Activated CD4-positive, CD25-positive, alpha-beta regulatory T cell treated with anti-CD3 and anti-CD28 coated beads, Interleukin-2, amount 50 U/mL, for 24 hours (primary cell): Measurements from ENCODE around the gene OLAH.
"Not testable (repeated sequence)": the region's sequence is repeated elsewhere in the genome, so short reads cannot be mapped to it uniquely, and the experiment has no call there.

Experiments
- ATAC-seq, 2 donors: fragments of 150-1000 bp; cut with Tn5 transposase; one replicate each; pipeline ENCODE4 v1.10.0; 2021; ENCODE audit warnings: mild to moderate bottlenecking in 1 of 2, moderate library complexity in 1 of 2

The OLAH gene

DNA sequence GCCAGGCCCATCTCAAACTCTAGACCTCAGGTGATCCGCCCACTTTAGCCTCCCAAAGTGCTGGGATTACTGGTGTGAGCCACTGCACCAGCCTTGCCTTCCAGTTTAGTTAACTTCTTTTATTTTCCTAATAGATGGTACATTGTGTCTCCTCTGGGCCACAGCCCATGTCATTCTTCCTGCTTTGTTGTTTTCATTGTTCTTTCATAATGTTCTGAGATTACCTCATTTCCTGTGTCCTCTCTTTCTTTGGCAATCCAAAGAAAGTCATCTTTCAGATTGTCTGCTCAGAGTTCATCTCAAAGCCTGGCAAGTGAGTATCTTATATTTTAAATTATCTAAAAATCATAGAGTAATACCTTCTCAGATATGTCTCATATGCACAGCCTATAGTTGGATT lies at the start of gene OLAH:
TSS of gene OLAH (plus strand) at position 270 of the 400 bp plus-strand sequence. CDS start 3,346 bp downstream, outside the sequence.
- ATAC-seq: no peak

DNA sequence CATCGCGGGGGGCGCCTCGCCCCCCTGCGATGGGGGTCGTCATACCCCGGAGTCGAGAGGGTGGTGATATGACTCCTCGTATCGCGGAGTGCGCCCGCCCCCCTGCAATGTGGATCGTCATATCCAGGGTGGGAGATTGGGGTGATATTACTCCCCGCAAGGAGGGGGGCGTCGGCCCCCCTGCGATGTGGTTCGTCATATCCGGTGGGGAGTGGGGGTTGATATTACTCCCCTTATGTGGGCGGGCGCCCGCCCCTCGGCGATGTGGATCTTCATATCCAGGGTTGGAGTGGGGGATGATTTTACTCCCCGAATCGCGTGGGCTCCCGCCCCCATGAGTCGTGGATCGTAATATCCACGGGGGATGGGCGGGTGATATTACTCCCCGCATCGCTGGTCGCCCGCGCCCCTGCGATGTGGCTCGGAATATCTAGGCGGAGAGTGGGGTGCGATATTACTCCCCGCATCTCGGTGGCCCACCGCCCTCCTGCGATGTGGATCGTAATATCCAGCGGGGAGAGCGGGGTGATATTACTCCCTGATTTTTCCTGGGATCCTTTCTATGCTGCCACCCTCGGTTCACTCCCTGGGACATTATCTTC lies 47.7 kb upstream of the OLAH start:
- no peak for ATAC-seq

DNA sequence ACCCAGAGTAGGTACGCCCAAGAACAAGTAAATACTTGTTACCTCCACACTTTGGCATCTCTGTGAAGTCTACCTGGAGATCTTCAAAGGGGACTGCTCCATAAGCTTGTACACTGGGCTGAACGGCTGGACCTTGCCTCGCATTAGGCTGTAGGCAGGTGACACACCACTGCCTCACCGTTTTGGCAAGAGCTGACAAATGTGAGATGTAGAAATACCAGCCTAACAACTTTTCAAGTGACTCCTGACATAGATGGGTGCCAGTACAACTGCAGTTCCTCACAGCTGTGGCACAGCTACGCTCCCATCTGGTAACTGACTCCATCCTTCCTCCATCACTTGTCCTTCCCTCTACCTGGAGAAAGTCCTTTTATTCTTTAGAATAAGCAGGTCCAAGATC lies 30.2 kb upstream of the OLAH start:
- not testable (repeated sequence) for ATAC-seq

DNA sequence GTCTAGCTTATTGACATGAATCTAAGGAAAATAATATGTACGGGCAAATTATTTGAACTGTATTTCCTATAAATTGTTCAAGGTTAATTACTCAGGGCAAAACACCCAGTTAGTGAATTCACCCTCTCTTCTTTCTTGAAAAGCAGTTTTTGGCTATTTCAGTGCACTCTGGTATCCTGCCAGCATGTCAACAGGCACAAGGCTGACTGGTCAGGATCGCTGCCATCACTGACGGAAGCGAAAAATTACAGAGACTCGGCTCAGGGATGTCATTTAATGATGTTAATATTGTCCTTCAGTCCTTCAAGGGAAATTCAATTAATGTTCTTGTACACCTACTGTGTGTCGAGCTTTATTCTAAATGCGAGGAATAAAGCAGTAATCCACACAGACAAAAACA lies 28.3 kb upstream of the OLAH start:
- no peak for ATAC-seq

DNA sequence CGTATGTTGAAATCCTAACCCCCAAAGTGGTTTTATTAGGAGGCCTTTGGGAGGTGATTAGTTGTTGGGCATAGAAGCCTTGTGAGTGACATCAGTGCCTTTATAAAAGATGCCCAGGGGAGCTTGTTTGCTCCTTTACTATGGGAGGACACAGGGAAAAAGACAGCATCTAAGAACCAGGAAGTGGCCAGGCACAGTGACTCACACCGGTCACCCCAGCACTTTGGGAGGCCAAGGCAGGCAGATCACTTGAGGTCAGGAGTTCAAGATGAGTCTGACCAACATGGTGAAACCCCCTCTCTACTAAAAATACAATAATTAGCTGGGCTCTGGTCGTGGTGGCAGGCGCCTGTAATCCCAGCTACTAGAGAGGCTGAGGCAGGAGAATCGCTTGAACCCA lies 22.8 kb upstream of the OLAH start:
- ATAC-seq: not testable (repeated sequence)

DNA sequence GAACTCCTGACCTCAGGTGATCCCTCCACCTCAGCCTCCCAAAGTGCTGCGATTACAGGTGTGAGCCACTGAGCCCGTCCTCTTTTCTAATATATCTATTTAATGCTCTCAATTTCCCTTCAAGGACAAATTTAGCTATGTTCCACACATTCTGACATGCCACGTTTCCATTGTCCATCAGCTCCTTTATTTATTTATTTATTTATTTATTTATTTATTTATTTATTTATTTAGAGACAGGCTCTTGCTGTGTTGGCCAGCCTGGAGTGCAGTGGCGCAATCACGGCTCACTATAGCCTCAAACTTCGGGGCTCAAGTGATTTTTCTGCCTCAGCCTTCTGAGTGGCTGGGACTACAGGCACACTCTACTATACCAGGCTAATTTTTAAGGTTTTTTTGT lies 20.7 kb upstream of the OLAH start:
- not testable (repeated sequence) for ATAC-seq

DNA sequence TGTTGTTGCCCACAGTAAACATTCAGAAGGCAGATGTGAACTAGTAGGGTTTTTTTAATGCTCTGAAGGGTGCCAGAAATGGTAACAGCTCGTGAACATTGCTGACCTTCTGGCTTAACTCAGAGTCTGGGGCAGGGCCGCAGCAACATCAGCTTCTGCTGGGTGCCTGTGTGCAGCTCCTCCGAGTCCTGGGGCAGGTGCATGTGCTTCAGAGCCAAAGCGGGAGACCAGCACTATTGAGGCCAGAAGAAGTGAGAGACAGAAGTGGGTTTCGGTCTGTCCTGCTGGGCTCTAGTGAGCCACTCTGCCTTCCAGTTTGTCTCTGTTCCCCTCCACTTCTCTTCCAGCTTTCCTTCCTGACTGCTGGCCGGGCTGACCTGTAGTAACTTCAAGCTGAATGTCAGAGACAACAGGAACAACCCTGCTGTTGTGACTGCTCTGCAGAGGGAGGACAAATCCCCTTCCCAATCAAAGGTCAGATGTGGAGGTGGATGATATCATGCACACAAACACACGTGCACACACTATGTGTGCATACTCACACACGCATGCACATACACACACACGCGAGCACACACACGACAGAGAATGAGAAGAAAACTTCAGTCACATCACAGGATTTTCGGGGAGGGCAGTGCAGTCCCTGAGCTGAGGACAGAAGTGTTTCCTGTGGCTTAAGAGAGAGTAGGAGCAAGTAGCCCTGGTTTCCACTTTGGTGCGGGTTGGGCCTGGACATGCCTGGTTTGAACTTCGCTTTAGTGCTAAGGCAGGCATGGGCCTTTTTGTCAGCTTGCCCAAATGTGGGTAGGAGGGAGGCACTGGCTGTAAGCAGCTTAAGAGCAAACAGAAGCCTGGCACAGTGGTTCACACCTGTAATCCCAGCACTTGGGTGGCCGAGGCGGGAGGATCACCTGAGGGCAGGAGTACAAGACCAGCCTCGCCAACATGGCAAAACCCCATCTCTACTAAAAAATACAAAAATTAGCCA lies 19.4 kb upstream of the OLAH start:
- ATAC-seq: not testable (repeated sequence)

DNA sequence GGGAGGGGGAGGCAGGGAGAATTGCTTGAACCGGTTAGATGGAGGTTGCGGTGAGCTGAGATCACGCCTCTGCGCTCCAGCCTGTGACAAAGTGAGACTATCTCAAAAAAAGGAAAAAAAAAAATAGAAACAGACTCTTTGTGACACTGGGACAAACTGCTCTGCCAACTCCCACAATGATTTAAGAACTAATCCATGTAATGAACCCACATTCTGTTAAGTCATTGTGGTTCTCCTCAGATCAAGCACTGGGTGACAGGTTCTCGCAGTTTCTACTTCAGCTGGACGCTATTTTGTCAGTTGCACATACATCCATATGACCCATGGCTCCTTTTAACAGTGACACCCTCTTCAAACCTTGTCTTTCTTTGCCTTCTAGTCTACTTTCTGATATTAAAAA lies 18.7 kb upstream of the OLAH start:
- not testable (repeated sequence) for ATAC-seq

DNA sequence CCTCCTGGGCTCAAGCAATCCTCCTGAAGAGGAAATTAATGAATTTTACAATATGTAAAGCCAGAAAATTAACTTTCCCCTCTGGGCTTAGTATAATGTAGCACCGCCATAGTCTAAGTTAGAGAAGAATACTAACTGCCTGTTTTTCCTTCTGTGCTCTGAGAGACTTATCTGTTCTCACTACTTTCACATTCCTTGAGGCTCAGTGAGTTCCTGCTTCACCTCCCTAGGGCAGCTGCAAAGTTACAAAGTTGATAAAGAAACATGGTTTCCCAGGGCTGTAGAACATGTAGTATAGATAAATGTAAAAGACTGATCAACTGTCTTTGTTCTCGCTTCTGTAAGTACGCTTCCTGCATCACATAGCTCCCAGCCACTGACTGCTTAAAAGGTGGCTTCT lies 16.0 kb upstream of the OLAH start:
- ATAC-seq: no peak

DNA sequence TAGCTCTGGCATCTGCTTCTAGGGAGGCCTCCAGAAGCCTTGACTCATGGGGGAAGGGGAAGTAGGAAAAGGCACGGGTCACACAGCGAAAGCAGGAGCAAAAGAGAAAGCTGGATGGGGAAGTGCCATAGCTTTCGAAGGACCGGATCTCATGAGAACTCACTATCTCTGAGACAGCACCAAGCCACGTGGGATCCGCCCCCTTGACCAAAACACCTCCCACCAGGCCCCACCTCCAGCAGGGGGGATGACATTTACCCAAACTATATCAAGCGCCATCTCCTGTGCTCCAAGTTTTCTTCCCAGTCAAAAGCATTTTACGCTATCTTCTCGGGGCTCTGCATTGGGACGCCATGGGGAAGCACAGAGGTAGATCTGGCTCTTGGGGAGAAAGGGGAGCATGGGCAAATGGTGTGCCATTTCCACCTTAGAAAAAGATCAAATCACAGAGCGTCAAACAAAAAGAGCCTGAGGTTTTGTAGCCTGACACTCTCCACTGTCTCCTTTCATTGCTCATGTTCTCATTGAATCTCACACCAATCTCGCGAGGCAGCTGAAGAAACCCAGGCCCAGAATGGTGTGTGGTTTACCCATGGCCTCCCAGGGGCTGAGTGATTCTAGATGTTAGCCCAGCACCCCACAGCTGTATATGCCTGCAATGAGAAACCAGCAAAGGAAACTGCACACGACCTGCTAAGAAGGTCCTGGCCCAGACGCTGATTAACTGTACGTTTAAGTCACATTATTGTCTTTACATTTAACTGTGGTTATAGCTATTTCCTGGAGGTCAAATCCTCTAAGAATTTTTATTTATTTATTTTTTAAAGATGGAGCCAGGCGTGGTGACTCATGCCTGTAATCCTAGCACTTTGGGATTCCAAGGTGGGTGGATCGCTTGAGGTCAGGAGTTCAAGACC lies 8.1 kb upstream of the OLAH start:
- no peak for ATAC-seq

DNA sequence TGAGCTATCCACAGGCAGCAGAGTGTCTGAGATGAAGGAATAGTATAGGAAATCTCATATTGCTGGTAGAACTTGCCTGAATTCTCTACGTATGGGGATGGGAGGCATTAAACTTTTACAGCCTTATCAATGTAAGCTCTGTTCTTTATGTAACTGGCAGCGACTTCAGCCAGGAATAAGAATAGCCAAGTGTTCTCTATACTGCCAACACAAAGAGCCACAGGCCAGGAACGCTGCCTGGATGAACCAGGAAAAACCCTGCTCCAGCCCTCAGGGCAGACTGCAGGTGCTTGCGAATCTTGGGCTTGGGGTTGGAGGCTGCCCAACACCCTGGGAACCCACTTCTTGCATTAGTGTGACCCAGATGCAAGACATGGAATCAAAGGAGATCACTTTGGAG lies 6.1 kb upstream of the OLAH start:
- no peak for ATAC-seq

DNA sequence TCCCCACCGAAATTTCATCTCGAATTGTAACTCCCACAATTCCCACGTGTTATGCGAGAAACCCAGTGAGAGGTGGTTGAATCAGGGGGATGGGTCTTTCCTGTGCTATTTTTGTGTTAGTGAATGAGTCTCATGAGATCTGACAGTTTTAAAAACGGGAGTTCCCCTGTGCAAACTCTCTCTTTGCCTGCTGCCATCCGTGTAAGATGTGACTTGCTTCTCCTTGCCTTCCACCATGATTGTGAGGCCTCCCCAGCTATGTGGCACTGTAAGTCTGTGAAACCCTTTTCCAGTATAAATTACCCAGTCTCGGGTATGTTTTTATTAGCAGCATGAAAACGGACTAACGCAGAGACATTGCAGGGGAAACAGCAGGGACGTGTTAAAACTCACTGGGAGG lies 5.3 kb upstream of the OLAH start:
- no peak for ATAC-seq

DNA sequence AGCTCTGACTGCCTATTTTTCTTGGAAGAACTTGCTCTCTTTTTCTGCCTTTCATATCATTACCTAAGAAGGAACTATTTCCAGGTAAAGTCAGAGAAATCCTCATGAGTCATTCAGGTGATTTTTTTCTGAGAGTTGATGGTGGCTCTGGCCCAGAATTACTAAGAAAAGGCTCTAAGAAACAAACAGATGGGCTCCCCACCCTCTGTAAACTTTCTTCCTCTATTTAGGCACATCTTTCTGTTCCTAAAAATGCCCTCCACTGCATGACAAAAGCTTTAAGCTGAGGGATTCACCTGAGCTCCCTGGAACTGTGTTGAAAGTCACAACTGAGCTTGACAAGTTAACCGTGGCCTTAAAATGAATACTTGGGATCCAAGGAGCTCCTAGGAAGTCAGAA lies 1.6 kb downstream of the OLAH start:
- no peak for ATAC-seq

DNA sequence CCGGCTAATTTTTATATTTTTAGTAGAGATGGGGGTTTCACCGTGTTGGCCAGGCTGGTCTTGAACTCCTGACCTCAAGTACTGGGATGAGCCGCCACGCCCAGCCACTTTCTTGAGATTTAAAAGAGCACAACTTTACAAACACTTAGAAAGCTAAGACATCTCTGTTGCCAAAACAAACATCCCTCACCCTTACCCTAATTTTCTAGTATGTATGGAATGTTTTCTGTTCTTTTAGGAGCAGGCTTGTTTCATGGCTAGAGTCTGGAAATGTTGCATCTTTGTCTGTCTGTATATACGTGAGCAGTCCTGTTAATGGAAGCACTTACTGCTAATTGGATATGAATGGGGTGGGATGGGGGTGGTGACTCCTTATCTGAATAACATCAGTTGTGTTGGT lies 2.9 kb downstream of the OLAH start:
- ATAC-seq: no peak

DNA sequence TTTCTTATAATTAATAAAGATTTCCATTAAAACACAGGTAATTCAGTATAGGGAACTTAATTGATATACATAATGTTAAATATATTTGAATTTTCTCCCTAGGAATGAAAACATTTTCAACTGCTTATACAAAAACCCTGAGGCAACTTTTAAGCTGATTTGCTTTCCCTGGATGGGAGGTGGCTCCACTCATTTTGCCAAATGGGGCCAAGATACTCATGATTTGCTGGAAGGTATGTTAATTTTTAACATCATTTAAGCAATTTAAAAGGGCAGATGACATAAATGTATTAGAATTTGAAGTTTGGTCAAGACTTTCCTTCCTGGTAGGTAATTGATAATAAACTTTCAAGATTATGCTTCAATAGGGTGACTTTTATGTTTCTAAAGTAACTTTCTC lies 5.8 kb downstream of the OLAH start:
- no peak for ATAC-seq

DNA sequence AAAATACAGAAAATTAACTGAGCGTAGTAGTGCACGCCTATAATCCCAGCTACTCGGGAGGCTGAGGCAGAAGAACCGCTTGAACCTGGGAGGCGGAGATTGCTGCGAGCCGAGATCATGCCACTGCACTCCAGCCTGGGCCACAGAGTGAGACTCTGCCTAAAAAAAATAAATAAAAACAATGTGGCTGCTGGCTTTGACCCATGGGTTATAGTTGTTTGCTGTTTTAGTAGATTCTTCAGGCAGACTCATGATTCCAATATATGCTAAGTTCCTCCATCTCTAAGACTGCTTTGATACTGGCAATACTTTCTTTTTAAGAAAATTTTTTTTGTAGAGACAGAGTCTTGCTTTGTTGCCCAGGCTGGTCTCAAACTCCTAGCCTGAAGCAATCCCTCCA lies 8.4 kb downstream of the OLAH start:
- ATAC-seq: no peak

DNA sequence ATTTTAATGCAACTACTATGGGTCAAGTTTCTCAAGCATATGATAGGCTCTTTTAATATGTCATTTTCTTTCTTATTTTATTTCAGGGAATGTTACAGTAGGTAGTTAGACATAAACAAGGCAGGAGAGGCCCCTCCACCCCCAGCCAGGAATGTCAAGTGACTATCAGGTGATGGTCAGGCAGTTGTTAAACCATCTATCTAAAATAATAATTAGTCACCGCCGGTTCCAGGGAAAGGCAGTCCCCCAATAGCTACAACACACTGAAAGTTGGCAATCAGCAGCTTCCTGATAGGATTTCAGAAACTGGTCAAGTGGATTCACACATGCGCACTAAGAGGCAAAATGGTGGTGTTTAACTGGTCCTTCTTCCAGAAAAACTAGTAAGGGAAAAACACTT lies 9.3 kb downstream of the OLAH start:
- ATAC-seq: no peak

DNA sequence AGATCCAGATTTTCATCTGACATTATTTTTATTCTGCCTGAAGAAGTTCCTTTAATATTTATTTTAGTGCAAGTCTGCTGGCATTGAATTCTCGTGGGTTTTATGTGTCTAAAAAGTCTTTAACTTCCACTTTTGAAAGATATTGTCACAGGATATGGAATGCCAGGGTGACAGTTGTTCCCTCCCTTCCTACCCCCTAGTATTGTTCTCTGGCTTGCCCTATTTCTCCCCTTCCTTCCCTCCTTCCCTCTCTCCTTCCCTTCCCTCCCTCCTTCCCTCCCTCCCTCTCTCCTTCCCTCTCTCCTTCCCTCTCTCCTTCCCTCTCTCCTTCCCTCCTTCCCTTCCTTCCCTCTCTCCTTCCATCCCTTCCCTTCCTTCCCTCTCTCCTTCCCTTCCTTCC lies 14.9 kb downstream of the OLAH start:
- ATAC-seq: no peak

DNA sequence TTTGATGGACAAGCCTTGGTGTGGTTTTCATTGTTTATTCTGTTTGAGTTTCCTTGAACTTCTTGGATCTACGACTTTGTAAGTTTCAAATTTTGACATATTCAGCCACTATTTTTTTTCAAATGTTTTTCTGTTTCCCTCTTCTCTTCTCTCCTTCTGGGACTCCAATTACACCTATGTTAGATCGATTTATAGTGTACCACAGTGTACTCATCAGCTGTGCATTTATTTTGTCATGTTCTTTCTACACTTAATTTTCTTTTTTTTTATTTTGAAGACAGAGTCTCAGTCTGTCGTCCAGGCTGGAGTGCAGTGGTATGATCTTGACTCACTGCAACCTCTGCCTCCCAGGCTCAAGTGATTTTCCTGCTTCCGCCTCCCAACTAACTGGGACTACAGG lies 16.2 kb downstream of the OLAH start:
- no peak for ATAC-seq

DNA sequence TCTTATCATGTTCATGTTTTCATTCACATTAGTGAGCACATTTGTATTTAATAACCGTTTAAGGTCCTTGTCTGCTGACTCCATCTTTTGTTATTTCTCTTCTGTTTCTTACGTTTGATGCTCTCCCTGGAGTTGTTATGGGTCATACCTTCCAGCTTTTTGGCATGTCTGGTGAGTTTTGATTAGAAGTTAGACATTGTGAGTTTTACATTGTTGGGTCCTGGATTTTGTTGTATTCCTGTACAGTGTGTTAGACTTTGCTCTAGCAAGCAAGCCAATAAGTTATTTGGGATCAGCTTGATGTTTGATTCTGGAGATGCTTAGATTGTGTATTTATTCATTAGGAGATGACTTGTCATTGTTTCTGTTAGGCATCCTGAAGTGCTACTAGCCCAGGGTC lies 16.9 kb downstream of the OLAH start:
- no peak for ATAC-seq

DNA sequence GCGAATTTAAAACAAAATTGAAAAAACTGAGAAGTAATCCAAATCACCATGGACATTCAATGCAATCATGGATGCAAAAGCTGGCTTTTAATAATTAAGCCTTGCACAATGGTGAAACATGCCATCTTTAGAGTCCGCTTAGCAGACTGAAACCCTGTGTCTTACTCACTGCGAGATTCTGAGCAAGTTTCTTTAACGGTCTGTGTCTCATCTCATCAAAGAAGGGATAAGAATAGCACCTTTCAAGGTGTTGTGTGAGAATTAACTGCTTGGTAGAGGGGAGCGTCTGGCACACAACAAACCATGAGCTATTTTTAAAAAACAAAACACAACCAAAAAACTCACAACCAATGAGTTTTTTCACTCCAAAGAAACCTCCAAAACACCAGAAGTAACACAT lies 23.4 kb downstream of the OLAH start:
- ATAC-seq: no peak

DNA sequence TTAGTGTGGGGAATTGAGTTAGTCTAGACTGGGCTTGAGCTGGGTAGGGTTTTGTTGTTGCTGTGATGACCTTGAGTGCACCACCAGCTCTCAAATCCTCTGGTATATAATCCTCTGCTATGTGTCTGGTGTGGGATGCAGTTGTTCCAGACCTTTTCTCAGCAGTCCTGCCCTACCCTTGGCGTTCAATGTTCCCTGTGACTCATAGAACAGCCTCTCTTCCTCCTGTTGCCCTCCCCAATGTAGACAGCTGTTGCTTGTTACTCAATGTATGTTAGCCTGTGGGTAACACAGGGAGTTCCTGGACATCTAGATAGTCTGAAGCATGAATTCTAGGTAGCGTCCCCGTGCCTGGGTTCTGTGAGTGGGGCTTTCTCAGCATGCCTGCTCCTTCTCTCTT lies 25.1 kb downstream of the OLAH start:
- ATAC-seq: no peak

DNA sequence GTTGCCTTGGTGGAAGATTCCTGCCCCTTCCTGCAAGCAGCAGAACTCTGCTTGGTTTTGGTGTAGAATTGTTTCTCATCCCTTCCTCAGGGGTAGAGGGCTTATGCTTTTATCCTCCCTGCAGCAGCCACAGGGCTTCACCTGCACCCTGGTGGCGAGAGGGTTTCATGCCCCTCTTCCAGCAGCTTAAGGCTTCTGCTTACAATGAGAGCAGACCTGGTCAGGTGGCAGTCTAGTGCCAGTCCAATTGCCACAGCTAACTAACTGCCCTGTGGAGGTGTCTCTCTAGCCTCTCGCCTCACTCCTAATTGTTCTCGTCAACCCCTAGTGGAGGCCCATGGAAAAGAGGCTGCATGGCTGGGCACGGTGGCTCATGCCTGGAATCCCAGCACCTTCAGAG lies 25.5 kb downstream of the OLAH start:
- ATAC-seq: no peak
